CD4-positive, alpha-beta T cell (primary cell): ENCODE results near the gene HNRNPAB. TPM values are rescaled to one million over a fixed set of nuclear protein-coding genes. Genes with fewer than 3 reads are reported as not detected.
A peak's percentile ranks its signal among the peaks of the same experiment; 100 is the strongest.

Experiments used
- ATAC-seq: fragments of 200-7000 bp; cut with Tn5 transposase; one replicate; pipeline ENCODE4 v1.10.0; 2022; ENCODE audit warnings: mild to moderate bottlenecking; ENCODE audit not compliant: poor library complexity
- CTCF ChIA-PET: fragments of 350-600 bp; sonication (Branson Sonifier 250); formaldehyde crosslinking; loops from one replicate; lab custom pipeline; 2021; ENCODE audit warnings: antibody characterized with exemption, inconsistent platforms; lab: Charles Lee
- POLR2A ChIA-PET: fragments of 350-600 bp; sonication (Branson Sonifier 250); formaldehyde crosslinking; loops from one replicate; lab custom pipeline; 2021; ENCODE audit warnings: antibody characterized with exemption, inconsistent platforms; lab: Charles Lee
- DNase-seq, 14 experiments: peaks; one replicate each; pipeline ENCODE4 v3.0.0-alpha.2; 2013 to 2020; ENCODE audit warnings: mixed read lengths in 2 of 14
- H3K27ac ChIP-seq, 2 donors: one replicate each; pipeline versions ENCODE4 v1.5.1 to v1.7.0; 2013; ENCODE audit warnings: low read length in 2 of 2, low read depth in 1 of 2, mild to moderate bottlenecking in 1 of 2
- H3K27me3 ChIP-seq, 2 experiments: 1 replicate in 1 of 2; 2 replicates in 1 of 2; pipeline versions ENCODE4 v1.6.1 to v1.7.0; 2013; ENCODE audit warnings: low read length in 2 of 2, control low read depth in 1 of 2, mild to moderate bottlenecking in 1 of 2, moderate library complexity in 1 of 2; ENCODE audit not compliant: insufficient read depth in 2 of 2, control insufficient read depth in 1 of 2
- H3K36me3 ChIP-seq: one replicate; pipeline ENCODE4 v1.6.1; 2013; ENCODE audit warnings: low read length, control low read depth; ENCODE audit not compliant: insufficient read depth
- H3K4me1 ChIP-seq: one replicate; pipeline ENCODE4 v1.6.1; 2013; ENCODE audit warnings: low read length, control low read depth; ENCODE audit not compliant: insufficient read depth
- H3K4me3 ChIP-seq: one replicate; pipeline ENCODE4 v1.5.1; 2013; ENCODE audit warnings: mild to moderate bottlenecking, low read length, moderate library complexity
- H3K9me3 ChIP-seq, 2 experiments: 1 replicate in 1 of 2; 2 replicates in 1 of 2; pipeline versions ENCODE4 v1.6.1 to v1.7.0; 2013; ENCODE audit warnings: low read length in 2 of 2, mild to moderate bottlenecking in 2 of 2, control low read depth in 1 of 2, moderate library complexity in 1 of 2; ENCODE audit not compliant: control insufficient read depth in 1 of 2, insufficient read depth in 1 of 2
- H3K27ac Mint-ChIP-seq: one replicate; pipeline ENCODE4 v1.8.0; 2020; ENCODE audit warnings: mixed read lengths
- H3K27me3 Mint-ChIP-seq: one replicate; pipeline ENCODE4 v1.8.0; 2021; ENCODE audit warnings: mixed read lengths
- H3K36me3 Mint-ChIP-seq: one replicate; pipeline ENCODE4 v1.8.0; 2021; ENCODE audit warnings: low read depth, mixed read lengths
- H3K4me1 Mint-ChIP-seq: one replicate; pipeline ENCODE4 v1.8.0; 2021; ENCODE audit warnings: low read depth, mixed read lengths
- H3K4me3 Mint-ChIP-seq: one replicate; pipeline ENCODE4 v1.8.0; 2020; ENCODE audit warnings: mild to moderate bottlenecking, mixed read lengths
- H3K9me3 Mint-ChIP-seq: one replicate; pipeline ENCODE4 v1.8.0; 2020; ENCODE audit warnings: mixed read lengths
- CTCF ChIP-seq: fragments of 200-600 bp; IDR thresholded peaks from one replicate; pipeline ENCODE4 v1.8.0; 2022; ENCODE audit warnings: antibody characterized with exemption, mild to moderate bottlenecking
- intact Hi-C, 2 experiments: fragments of 100-400 bp; cut with DNase I in 1 of 2; cut with micrococcal nuclease in 1 of 2; formaldehyde crosslinking; loops; one replicate each; pipeline versions ENCODE4 v1.15.1 to v1.9.0; 2023 to 2025; cut with DNase I, micrococcal nuclease
- total RNA-seq, 174 experiments: library from RNA in 2 of 174; stranded (reverse) in 2 of 174; gene quantifications; one replicate each; pipeline ENCODE4 v1.2.3 and lab custom pipeline; 2021 to 2026

HNRNPAB gene
- total RNA-seq, 2 experiments from 2014 or later, result 63.6 to 68.9 TPM

DNA sequence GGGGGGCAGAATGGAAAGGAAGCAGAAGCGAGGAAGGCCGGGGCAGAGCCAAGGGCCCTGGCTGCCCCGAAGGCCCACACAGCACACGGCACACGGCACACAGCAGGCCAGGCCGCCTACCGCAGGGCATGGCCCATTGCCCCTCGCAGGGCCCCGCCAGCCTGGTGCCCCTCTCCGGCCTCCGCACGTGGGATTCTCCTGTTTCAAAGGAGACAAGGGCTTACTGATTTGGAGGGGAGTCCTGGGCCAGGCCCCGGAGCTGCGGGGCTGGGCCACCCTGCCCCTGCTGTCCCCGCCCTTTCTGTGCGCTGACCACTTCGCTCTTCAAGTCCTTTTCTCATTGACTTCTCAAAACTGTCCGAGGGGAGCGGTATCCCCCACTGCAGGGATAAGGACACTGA lies 36.0 kb downstream of the HNRNPAB start:
- no peak for ATAC-seq
- DNase-seq, result no peak
- no peaks in the 10 kb centered on the region for H3K9me3 Mint-ChIP-seq
- H3K4me3 ChIP-seq, result no peak overlapping the region
- H3K27me3 ChIP-seq, result no peaks in the 10 kb centered on the region
- no peaks in the 10 kb centered on the region for H3K9me3 ChIP-seq
- TF ChIP-seq CTCF, result no peak
- ChIA-PET CTCF (no interaction called here), POLR2A (interaction anchor here (1.4 to 4.3 kb wide), 2 partner anchors 8 to 36 kb away, joined by 5 to 19 read pairs; partner anchors contain the start of genes HNRNPAB and PHYKPL)
- H3K36me3 Mint-ChIP-seq, result no peaks in the 10 kb centered on the region
- peaks cover 62% of the 10 kb centered on the region for H3K4me1 ChIP-seq
- no peak overlapping the region for H3K4me3 Mint-ChIP-seq
- peak overlapping the region; percentile 74 for H3K27ac Mint-ChIP-seq
- no peak overlapping the region for H3K27ac ChIP-seq
- no peaks in the 10 kb centered on the region for H3K36me3 ChIP-seq
- intact Hi-C loops, result no loop called here
- H3K27me3 Mint-ChIP-seq, result no peaks in the 10 kb centered on the region
- peaks cover 30% of the 10 kb centered on the region for H3K4me1 Mint-ChIP-seq

DNA sequence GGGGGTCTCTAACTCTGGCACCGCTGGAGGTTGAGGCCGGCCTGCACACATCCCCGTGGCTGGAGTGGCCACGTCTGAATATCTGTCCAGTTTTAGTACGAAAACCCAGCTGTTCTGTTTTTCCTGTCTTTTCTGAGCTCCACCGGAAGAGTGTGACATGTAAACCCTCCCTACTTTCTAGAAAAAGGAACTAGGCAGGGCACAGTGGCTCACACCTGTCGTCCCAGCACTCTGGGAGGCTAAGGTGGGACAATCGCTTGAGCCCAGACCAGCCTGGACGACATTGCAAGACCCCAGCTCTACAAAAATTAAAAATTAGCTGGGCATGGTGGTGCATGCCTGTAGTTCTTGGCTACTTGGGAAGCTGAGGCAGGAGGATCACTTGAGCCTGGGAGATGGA lies 36.4 kb downstream of the HNRNPAB start:
- Mint-ChIP-seq H3K36me3 (no peaks in the 10 kb centered on the region), H3K4me1 (peaks cover 30% of the 10 kb centered on the region), H3K4me3 (peak overlapping the region; percentile 69), H3K9me3 (no peaks in the 10 kb centered on the region), H3K27ac (peak overlapping the region; percentile 74), H3K27me3 (no peaks in the 10 kb centered on the region)
- intact Hi-C loops, result no loop called here
- ATAC-seq (peak; percentile 22), DNase-seq (peak in 1 of 14 experiments; percentile 15)
- TF ChIP-seq CTCF, result no peak
- ChIA-PET POLR2A (interaction anchor here (1.4 to 4.3 kb wide), 2 partner anchors 8 to 36 kb away, joined by 5 to 19 read pairs; partner anchors contain the start of genes HNRNPAB and PHYKPL), CTCF (no interaction called here)
- H3K4me3 ChIP-seq, result no peak overlapping the region
- no peaks in the 10 kb centered on the region for H3K9me3 ChIP-seq
- H3K27ac ChIP-seq, result no peak overlapping the region
- peaks cover 58% of the 10 kb centered on the region for H3K4me1 ChIP-seq
- H3K36me3 ChIP-seq, result no peaks in the 10 kb centered on the region
- H3K27me3 ChIP-seq, result no peaks in the 10 kb centered on the region

GRCh38 chr5:178241231-178241663 lies 36.9 kb downstream of the HNRNPAB start:
- Mint-ChIP-seq H3K9me3 (no peaks in the 10 kb centered on the region), H3K27me3 (no peaks in the 10 kb centered on the region), H3K4me3 (peak overlapping the region; percentile 31), H3K4me1 (peaks cover 30% of the 10 kb centered on the region), H3K36me3 (no peaks in the 10 kb centered on the region), H3K27ac (peak overlapping the region; percentile 74)
- TF ChIP-seq CTCF, result no peak
- Histone ChIP-seq H3K27ac (no peak overlapping the region), H3K4me1 (peaks cover 53% of the 10 kb centered on the region), H3K4me3 (no peak overlapping the region), H3K9me3 (no peaks in the 10 kb centered on the region), H3K36me3 (no peaks in the 10 kb centered on the region), H3K27me3 (no peaks in the 10 kb centered on the region)
- intact Hi-C loops, result no loop called here
- DNase-seq (peak in 2 of 14 experiments; percentile 26 to 50), ATAC-seq (no peak)
- CTCF ChIA-PET, result no interaction called here
- POLR2A ChIA-PET, result interaction anchor here (1.4 to 4.3 kb wide), 2 partner anchors 9 to 37 kb away, joined by 5 to 19 read pairs; partner anchors contain the start of genes HNRNPAB and PHYKPL
